H1 (cell line): Measurements from ENCODE around the gene POU3F2. TPM values are rescaled to one million over a fixed set of nuclear protein-coding genes. Genes with fewer than 3 reads are reported as not detected.

ENCODE experiments used
- CTCF ChIA-PET: fragments of 300-600 bp; sonication (Branson Sonifier 250); formaldehyde crosslinking; loops from one replicate; lab custom pipeline; 2021; ENCODE audit not compliant: partially characterized antibody; lab: Charles Lee
- POLR2A ChIA-PET: fragments of 300-600 bp; sonication (Branson Sonifier 250); formaldehyde crosslinking; loops from one replicate; lab custom pipeline; 2021; ENCODE audit warnings: inconsistent platforms; ENCODE audit not compliant: partially characterized antibody; lab: Charles Lee
- DNase-seq, 2 experiments: peaks; one replicate each; pipeline versions ENCODE4 v3.0.0 to v3.0.0-alpha.2; 2010 to 2022; ENCODE audit warnings: low spot score in 2 of 2, low read depth in 1 of 2, mixed read lengths in 1 of 2
- FAIRE-seq: peaks from 2 replicates; lab custom pipeline; 2011; peaks lifted over from hg19 to GRCh38; lab: Jason Lieb, UNC
- H2AFZ ChIP-seq: 2 replicates; pipeline ENCODE4 v1.8.1; 2012; ENCODE audit warnings: low read length, inconsistent platforms
- H2AK5ac ChIP-seq: 2 replicates; pipeline ENCODE4 v1.6.1; 2013; ENCODE audit warnings: low read depth, low read length
- H2BK120ac ChIP-seq: replicated peaks from 2 replicates; pipeline ENCODE3; 2013; ENCODE audit warnings: low read depth, low read length, inconsistent platforms
- H2BK12ac ChIP-seq: 2 replicates; pipeline ENCODE4 v1.6.1; 2013; ENCODE audit warnings: low read depth, low read length
- H2BK15ac ChIP-seq: 2 replicates; pipeline ENCODE4 v1.6.1; 2013; ENCODE audit warnings: low read length
- H2BK20ac ChIP-seq: 2 replicates; pipeline ENCODE4 v1.6.1; 2013; ENCODE audit warnings: low read length
- H2BK5ac ChIP-seq: 2 replicates; pipeline ENCODE4 v1.6.1; 2013; ENCODE audit warnings: low read depth, low read length
- H3K14ac ChIP-seq: 2 replicates; pipeline ENCODE4 v1.6.1; 2013; ENCODE audit warnings: inconsistent platforms; ENCODE audit not compliant: insufficient read length
- H3K18ac ChIP-seq: 2 replicates; pipeline ENCODE4 v1.6.1; 2013; ENCODE audit warnings: low read length; ENCODE audit errors: extremely low read depth
- H3K23ac ChIP-seq: 2 replicates; pipeline ENCODE4 v1.6.1; 2013; ENCODE audit warnings: inconsistent platforms; ENCODE audit not compliant: insufficient read length
- H3K23me2 ChIP-seq: 2 replicates; pipeline ENCODE4 v1.6.1; 2013; ENCODE audit warnings: low read depth, low read length
- H3K27ac ChIP-seq: 2 replicates; pipeline ENCODE4 v1.6.1; 2011; ENCODE audit warnings: low read depth, low read length, inconsistent platforms
- H3K27me3 ChIP-seq, 4 experiments: replicated peaks in 1 of 4; 1 replicate in 1 of 4; 2 replicates in 3 of 4; pipeline versions ENCODE4 v1.6.1 to v1.8.1; 2011 to 2013; ENCODE audit warnings: low read length in 3 of 4, mild to moderate bottlenecking in 3 of 4, inconsistent platforms in 2 of 4, mixed read lengths in 2 of 4, moderate library complexity in 1 of 4; ENCODE audit not compliant: control insufficient read depth in 3 of 4, insufficient read depth in 3 of 4; ENCODE audit errors: extremely low read depth in 1 of 4
- H3K36me3 ChIP-seq, 4 experiments: 2 replicates each; pipeline versions ENCODE4 v1.6.1 to v1.8.1; 2011 to 2013; ENCODE audit warnings: mild to moderate bottlenecking in 4 of 4, low read length in 3 of 4, moderate library complexity in 2 of 4, control low read depth in 1 of 4, inconsistent platforms in 1 of 4; ENCODE audit not compliant: insufficient read depth in 4 of 4, control insufficient read depth in 2 of 4
- H3K4ac ChIP-seq: replicated peaks from 2 replicates; pipeline ENCODE3; 2013; ENCODE audit warnings: low read length, low read depth, mixed read lengths, inconsistent platforms; ENCODE audit not compliant: insufficient read length
- H3K4me1 ChIP-seq, 4 experiments: replicated peaks in 1 of 4; 1 replicate in 1 of 4; 2 replicates in 3 of 4; pipeline versions ENCODE4 v1.6.1 to v1.8.1; 2011 to 2013; ENCODE audit warnings: low read length in 3 of 4, inconsistent platforms in 2 of 4, mixed read lengths in 1 of 4; ENCODE audit not compliant: insufficient read depth in 4 of 4, control insufficient read depth in 3 of 4
- H3K4me2 ChIP-seq, 2 experiments: 2 replicates each; pipeline versions ENCODE4 v1.6.1 to v1.8.1; 2011 to 2013; ENCODE audit warnings: low read depth in 2 of 2, low read length in 2 of 2, control low read depth in 1 of 2, inconsistent platforms in 1 of 2, mild to moderate bottlenecking in 1 of 2; ENCODE audit not compliant: insufficient read depth in 1 of 2
- H3K4me3 ChIP-seq, 4 experiments: fragments of 200-600, 300-600 bp in 1 of 4; sonication (generic), shearing (Covaris generic), sonication (Bioruptor Twin) in 1 of 4; 2 replicates each; pipeline versions ENCODE4 v1.5.1 to v1.8.1; 2011 to 2016; ENCODE audit warnings: low read length in 4 of 4, low read depth in 3 of 4, control low read depth in 2 of 4, inconsistent platforms in 2 of 4, mild to moderate bottlenecking in 2 of 4, mixed read lengths in 1 of 4, moderate library complexity in 1 of 4; ENCODE audit not compliant: insufficient read depth in 2 of 4; ENCODE audit errors: extremely low read depth in 1 of 4
- H3K56ac ChIP-seq: replicated peaks from 2 replicates; pipeline ENCODE3; 2013; ENCODE audit warnings: low read depth, mild to moderate bottlenecking, mixed read lengths, low read length, inconsistent platforms; ENCODE audit not compliant: insufficient read length
- H3K79me1 ChIP-seq: 2 replicates; pipeline ENCODE4 v1.6.1; 2013; ENCODE audit warnings: low read depth, low read length, control low read depth
- H3K79me2 ChIP-seq, 2 experiments: 2 replicates each; pipeline versions ENCODE4 v1.6.1 to v1.8.1; 2012 to 2013; ENCODE audit warnings: low read length in 2 of 2, mild to moderate bottlenecking in 2 of 2, inconsistent platforms in 1 of 2; ENCODE audit not compliant: insufficient read depth in 2 of 2, control insufficient read depth in 1 of 2
- H3K9ac ChIP-seq, 4 experiments: replicated peaks in 1 of 4; 1 replicate in 1 of 4; 2 replicates in 3 of 4; pipeline versions ENCODE4 v1.6.1 to v1.8.1; 2011 to 2013; ENCODE audit warnings: low read depth in 3 of 4, low read length in 3 of 4, control low read depth in 2 of 4, mild to moderate bottlenecking in 2 of 4, moderate library complexity in 2 of 4, inconsistent platforms in 1 of 4; ENCODE audit errors: extremely low read depth in 1 of 4
- H3K9me3 ChIP-seq, 2 experiments: 2 replicates each; pipeline versions ENCODE4 v1.6.1 to v1.8.1; 2012 to 2013; ENCODE audit warnings: mild to moderate bottlenecking in 2 of 2, moderate library complexity in 2 of 2, control low read depth in 1 of 2, inconsistent platforms in 1 of 2, low read depth in 1 of 2, low read length in 1 of 2, mixed read lengths in 1 of 2; ENCODE audit not compliant: insufficient read depth in 2 of 2
- H4K20me1 ChIP-seq, 2 experiments: replicated peaks in 1 of 2; 2 replicates each; pipeline versions ENCODE3 to v1.8.1; 2011 to 2013; ENCODE audit warnings: inconsistent platforms in 2 of 2, low read length in 2 of 2, mild to moderate bottlenecking in 1 of 2; ENCODE audit not compliant: insufficient read depth in 2 of 2, control insufficient read depth in 1 of 2
- H4K5ac ChIP-seq: 2 replicates; pipeline ENCODE4 v1.6.1; 2013; ENCODE audit warnings: low read length, low read depth, mixed read lengths, inconsistent platforms; ENCODE audit not compliant: insufficient read length
- H4K8ac ChIP-seq: 2 replicates; pipeline ENCODE4 v1.8.0; 2013; ENCODE audit warnings: mild to moderate bottlenecking, moderate library complexity, low read length, inconsistent platforms; ENCODE audit not compliant: insufficient read depth; ENCODE audit errors: extremely low read depth
- H4K91ac ChIP-seq: replicated peaks from 2 replicates; pipeline ENCODE3; 2013; ENCODE audit warnings: low read length, mixed read lengths, inconsistent platforms; ENCODE audit not compliant: insufficient read length
- EGR1 ChIP-seq: IDR thresholded peaks from 2 replicates; pipeline ENCODE4 v1.6.1; 2011; ENCODE audit warnings: low read depth, low read length, borderline replicate concordance
- EZH2 ChIP-seq: fragments of 200-600 bp; sonication (generic); IDR thresholded peaks from 2 replicates; pipeline ENCODE4 v1.7.1; 2012; ENCODE audit warnings: low read depth, mild to moderate bottlenecking, moderate library complexity, low read length, inconsistent platforms; ENCODE audit not compliant: severe bottlenecking
- FOSL1 ChIP-seq: IDR thresholded peaks from 2 replicates; pipeline ENCODE4 v1.6.1; 2011; ENCODE audit warnings: mild to moderate bottlenecking, low read depth, low read length, moderate library complexity; ENCODE audit not compliant: insufficient read depth
- KDM4A ChIP-seq: IDR thresholded peaks from one replicate; pipeline ENCODE4 v1.7.1; 2012; ENCODE audit warnings: low read depth, mild to moderate bottlenecking, moderate library complexity, low read length, inconsistent platforms; ENCODE audit not compliant: severe bottlenecking
- MAFK ChIP-seq: IDR thresholded peaks from 2 replicates; pipeline ENCODE4 v1.6.1; 2012; ENCODE audit warnings: low read depth, mild to moderate bottlenecking, improper control_type of control experiment, low read length
- NRF1 ChIP-seq: IDR thresholded peaks from 2 replicates; pipeline ENCODE4 v1.6.1; 2011; ENCODE audit warnings: mild to moderate bottlenecking, low read depth, low read length, improper control_type of control experiment
- RNF2 ChIP-seq: fragments of 200-900, 300-1000 bp; sonication (generic); IDR thresholded peaks from 2 replicates; pipeline ENCODE4 v1.7.1; 2016; ENCODE audit warnings: borderline replicate concordance, low read depth, mild to moderate bottlenecking, antibody characterized with exemption, low read length; ENCODE audit not compliant: poor library complexity, severe bottlenecking; ENCODE audit errors: missing control alignments
- RXRA ChIP-seq: IDR thresholded peaks from 2 replicates; pipeline ENCODE4 v1.6.1; 2011; ENCODE audit warnings: low read depth, mild to moderate bottlenecking, low read length, moderate library complexity; ENCODE audit not compliant: insufficient read depth
- SUZ12 ChIP-seq: fragments of 200-600 bp; sonication (generic); IDR thresholded peaks from 2 replicates; pipeline ENCODE4 v1.6.1; 2012; ENCODE audit warnings: mild to moderate bottlenecking, inconsistent platforms, low read length, moderate library complexity, mixed read lengths
- WGBS, 2 experiments: shearing (Covaris generic) in 1 of 2; methylation state at CpG; one replicate each; pipeline versions ENCODE4 v1.1.6 to v1.1.7; 2013 to 2015; ENCODE audit warnings: low lambda C conversion rate in 2 of 2, mixed read lengths in 2 of 2, inconsistent platforms in 1 of 2, low coverage in 1 of 2, missing lambda C conversion rate in 1 of 2; ENCODE audit not compliant: insufficient replicate concordance in 2 of 2, insufficient coverage in 1 of 2, insufficient read length in 1 of 2; ENCODE audit errors: extremely low coverage in 1 of 2, missing lambda C conversion rate in 1 of 2; 5-methylcytosine and 5-hydroxymethylcytosine counted together
- polyA plus RNA-seq, 7 experiments: library from polyadenylated mRNA; depleted of rRNA in 3 of 7; stranded (reverse) in 5 of 7; unstranded in 2 of 7; fragments of >200 nt in 5 of 7; fragments of 200-250 nt in 2 of 7; gene quantifications; 1 replicate in 5 of 7; 2 replicates in 1 of 7; 4 replicates in 1 of 7; pipeline versions ENCODE4 v1.2.1 to v1.2.3, GENCODE V29; 2011 to 2013; ENCODE audit warnings: missing spikeins in 2 of 7, mixed read lengths in 2 of 7
- total RNA-seq: library from RNA; stranded (reverse); fragmentation: NEBNext Ultra II Directional; extraction: Animal tissue kit (Norgen Biotek cat#: 25700); gene quantifications from 2 replicates; pipeline ENCODE4 v1.2.1, GENCODE V29; 2021

POU3F2 gene
- total and polyA plus RNA-seq, 2 of the 8 experiments (the other 6 are each of a cell fraction or from before 2014, with no cell fraction given): 0.09 to 0.35 TPM

DNA sequence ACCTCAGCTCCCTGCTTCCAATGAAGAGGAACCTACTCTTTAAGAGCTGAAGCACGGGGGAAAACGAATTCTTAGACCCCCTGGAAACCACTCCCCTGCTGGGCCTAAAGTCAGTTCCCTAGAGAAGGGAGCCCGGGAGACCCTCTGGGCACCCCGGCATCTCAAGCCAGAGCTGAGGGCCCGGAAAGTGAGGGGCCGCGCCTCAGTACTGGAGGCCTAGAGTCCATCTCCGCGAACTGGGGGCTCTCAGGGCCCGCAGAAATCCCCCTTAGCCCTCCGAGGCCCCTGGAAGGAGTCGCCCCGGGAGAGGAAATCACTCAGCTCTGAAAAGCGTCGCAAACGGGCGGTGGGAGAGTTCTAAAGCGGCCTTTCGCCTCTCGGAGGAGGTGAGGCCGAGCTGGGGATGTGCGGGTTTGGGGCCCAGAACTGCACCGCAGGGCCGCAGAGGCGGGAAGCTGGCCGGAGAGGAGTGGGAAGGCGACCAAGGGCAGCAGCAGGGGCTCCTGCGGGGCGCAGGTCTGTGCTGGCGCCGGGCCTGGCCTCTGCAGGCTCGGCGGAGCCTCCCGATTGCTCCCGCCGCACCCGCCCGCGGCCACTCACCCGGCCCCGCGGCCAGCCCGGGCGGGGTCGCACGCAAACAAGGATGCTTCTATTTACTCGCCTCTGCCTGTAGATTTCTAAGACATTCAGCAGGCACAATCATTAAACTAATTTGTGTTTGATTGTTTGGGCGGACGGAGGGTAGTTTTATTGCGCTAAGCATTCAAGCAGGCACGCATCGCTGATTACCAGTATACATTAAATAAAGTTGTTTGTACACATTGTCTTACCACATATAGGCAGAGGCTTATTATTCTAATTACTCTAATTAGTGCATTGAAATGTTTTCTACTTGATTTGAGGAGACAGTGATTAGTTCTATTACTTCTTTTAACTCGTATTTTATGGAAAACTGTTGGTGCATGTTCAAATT lies 9.2 kb downstream of the POU3F2 start:
- peak overlapping the region; percentile 38 to 80 for H3K4me2 ChIP-seq
- no peak overlapping the region for H3K4ac ChIP-seq
- no peak overlapping the region for H3K23ac ChIP-seq
- ChIA-PET CTCF (interaction anchor here (0.6 to 8.5 kb wide), 7 partner anchors 10 to 1346 kb away, joined by 3 to 79 read pairs (median 3); partner anchors contain the start of gene POU3F2), POLR2A (interaction anchor here (1.5 to 2.1 kb wide), 3 partner anchors 10 to 14 kb away, joined by 6 to 12 read pairs (median 11); partner anchors contain the start of gene POU3F2)
- H3K27ac ChIP-seq: no peak overlapping the region
- WGBS, 2 experiments: 3% methylated on average over 41 of the region's 53 CpGs; no CpG with 5 or more reads in 1 of the 2 experiments
- no peak overlapping the region for H4K5ac ChIP-seq
- H4K20me1 ChIP-seq: peaks cover 2 to 4% of the 10 kb centered on the region in 2 experiments
- peak in 1 of 2 experiments; percentile 72 for DNase-seq
- no peaks in the 10 kb centered on the region for H3K9me3 ChIP-seq
- no peak for FAIRE-seq
- no peak overlapping the region for H2AFZ ChIP-seq
- H2AK5ac ChIP-seq: no peak overlapping the region
- no peaks in the 10 kb centered on the region; the same call in 1 of the 2 replicates for H3K23me2 ChIP-seq
- no peaks in the 10 kb centered on the region; a peak in 1 of 8 replicates for H3K36me3 ChIP-seq
- H3K18ac ChIP-seq: no peak overlapping the region
- H2BK20ac ChIP-seq: no peak overlapping the region
- no peak overlapping the region for H3K14ac ChIP-seq
- H3K27me3 ChIP-seq: peaks cover 54 to 88% (median 75%) of the 10 kb centered on the region in 4 experiments
- H2BK5ac ChIP-seq: no peak overlapping the region
- no peak overlapping the region; the same call in 1 of the 2 replicates for H4K8ac ChIP-seq
- no peaks in the 10 kb centered on the region for H3K79me1 ChIP-seq
- no peak overlapping the region for H4K91ac ChIP-seq
- H3K56ac ChIP-seq: no peak overlapping the region
- no peak overlapping the region for H2BK120ac ChIP-seq
- H3K79me2 ChIP-seq: no peaks in the 10 kb centered on the region
- H3K4me3 ChIP-seq: peak overlapping the region; percentile 11 to 63 (median 18); a peak in 5 of 8 replicates
- H3K9ac ChIP-seq: peak overlapping the region in 1 of 4 experiments; percentile 37; a peak in 1 of 7 replicates
- no peak overlapping the region for H2BK15ac ChIP-seq
- H2BK12ac ChIP-seq: no peak overlapping the region
- peaks cover 2 to 7% (median 5%) of the 10 kb centered on the region in 4 experiments for H3K4me1 ChIP-seq
- TF ChIP-seq KDM4A (peak; percentile 41), EGR1 (peak; percentile 41; the same call in 1 of the 2 replicates), NRF1 (no peak), RNF2 (peak; percentile 78), RXRA (no peak), FOSL1 (no peak), MAFK (no peak), EZH2 (peak; percentile 89), SUZ12 (peak; percentile 88)
